DMS153 (cell line): ENCODE data around the gene VWA3B.
"Not testable (repeated sequence)": the region's sequence is repeated elsewhere in the genome, so short reads cannot be mapped to it uniquely, and the experiment has no call there.

Experiments
- DNase-seq: peaks from one replicate; lab custom pipeline; 2025; lab: John Stamatoyannopoulos, UW

Gene VWA3B

DNA sequence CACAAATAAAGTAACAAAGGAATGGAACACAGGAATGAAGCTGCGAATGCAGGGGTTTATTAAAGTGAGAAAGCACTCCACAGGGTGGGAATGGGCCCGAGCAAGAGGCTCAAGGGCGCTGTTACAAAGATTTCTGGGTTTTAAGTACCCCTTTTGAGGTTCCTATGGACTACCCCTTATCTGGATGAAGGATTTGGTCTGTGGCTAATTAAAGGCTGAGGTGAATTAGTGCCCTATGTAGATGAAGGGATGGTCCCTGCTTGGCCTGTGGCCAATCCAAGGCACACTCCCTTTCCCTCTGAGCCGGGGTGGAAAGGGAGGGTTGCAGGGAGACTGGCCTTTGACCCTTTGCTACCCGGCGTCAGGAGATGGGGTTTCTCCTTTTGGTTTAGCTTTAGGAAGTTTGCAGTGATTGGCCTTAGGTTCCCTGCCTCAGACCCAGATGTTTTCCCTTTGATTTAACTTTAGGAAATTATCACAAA lies 211.8 kb downstream of the VWA3B start:
- no peak for DNase-seq

DNA sequence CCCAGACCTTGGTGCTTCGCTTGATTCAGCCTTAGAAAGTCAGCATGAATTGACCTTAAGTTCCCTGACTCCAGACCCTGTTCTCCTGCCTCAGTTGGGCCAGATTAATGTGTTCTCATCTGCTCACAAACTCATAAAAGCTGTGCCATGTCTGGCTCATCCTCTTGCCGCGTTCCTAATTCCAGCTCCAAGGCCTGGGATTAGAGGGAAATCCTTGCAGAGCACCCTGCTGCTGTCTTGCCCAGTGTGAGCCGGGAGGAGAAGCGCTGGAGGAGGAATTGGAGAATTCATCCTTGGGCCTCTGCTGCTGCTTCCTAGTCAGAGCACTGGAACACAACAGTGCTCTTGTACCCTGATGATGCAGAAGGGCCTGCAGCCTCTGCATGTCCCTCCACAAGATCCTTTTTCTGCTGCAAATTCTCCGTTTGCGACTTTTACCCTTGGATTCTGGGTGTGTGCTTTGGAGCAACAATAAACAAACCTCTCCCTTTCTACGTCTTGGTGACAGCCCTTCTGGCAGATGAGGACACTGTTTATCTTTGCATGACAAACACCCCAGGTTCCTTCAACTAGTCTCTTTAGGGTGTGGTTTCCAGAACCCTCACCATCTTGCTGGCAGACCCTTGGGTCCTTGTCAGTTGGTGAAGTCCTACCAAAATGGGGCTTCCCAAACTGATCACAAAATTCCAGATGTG lies 212.4 kb downstream of the VWA3B start:
- DNase-seq, result no peak

DNA sequence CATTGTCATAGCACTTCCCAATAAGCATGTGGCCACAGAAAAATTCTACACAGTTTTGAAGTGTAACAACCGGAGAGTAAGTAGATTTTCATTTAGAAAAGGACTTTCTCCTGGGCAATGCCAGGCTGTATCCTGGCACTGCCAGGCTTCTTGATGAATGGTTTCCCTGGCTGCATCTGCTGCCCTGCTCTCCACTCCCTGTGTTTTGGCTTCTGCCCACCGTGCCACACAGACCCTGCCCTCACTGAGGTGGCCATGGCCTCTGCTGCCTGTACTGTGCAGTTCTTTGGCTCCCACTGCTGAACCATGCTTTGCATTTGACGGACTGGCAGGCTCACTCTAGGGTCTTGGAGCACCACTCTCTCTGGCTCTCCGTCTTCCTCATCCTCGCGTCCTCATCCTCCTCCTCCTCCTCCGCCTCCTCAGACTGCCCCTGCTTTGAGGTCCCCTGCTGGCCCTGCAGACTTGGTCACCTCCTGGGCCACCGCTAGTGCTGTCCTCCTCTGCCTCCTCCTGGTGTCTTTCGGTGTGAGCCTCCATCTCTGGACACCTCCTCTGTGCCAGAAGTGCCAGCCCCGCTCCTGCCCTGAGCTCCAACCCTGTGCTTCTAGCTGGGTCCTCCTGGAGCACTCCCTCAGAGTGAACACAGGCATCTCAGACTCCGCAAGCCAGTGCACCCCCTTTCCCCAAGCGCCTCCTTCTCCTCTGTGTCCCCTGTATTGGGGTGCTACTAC lies 213.3 kb downstream of the VWA3B start:
- no peak for DNase-seq

DNA sequence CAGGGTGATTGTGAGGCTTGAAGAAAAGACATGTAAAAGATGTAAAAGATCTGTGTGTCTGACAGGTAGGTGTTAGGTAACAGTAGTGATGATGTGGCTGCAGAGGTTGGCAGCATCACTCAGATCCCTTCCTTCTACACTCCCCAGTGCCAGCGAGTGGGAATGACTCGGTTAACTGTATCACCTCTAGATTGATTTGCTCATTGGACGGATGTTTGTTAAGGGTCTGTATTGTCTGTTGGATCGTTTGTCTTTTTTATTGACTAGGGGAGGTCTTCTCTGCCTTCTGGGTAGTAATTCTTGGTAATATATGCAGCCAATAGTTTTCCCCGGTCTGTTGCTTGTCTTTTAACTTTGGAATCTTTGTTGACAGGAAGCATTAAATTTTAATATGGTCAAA lies 214.5 kb downstream of the VWA3B start:
- DNase-seq, result no peak

DNA sequence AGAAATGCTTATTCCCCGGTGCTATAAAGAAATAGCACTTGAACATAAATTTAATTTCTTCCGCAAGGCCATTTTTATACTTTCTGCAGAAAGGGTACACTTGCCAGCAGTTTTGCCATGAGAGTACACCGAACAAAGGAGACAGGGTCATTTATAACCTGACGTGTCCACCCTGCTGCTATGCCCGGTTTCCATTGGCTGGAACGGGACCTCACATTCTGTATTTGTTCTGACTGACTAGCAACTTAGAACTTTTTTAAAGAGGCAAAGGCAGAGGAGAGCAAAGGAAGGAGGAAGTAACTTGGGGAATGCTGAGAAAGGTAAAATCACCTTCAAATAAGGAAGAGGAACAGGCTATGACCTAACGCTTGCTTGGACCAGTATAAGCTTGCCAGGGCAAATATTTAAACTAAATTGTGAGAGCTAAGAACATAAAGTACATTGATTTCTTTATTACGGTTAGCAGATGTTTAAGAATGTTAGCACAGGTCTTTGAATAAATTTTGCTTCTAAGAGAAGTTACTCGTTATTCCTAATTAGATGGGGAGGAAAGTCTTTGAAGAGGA lies 220.2 kb downstream of the VWA3B start:
- not testable (repeated sequence) for DNase-seq

DNA sequence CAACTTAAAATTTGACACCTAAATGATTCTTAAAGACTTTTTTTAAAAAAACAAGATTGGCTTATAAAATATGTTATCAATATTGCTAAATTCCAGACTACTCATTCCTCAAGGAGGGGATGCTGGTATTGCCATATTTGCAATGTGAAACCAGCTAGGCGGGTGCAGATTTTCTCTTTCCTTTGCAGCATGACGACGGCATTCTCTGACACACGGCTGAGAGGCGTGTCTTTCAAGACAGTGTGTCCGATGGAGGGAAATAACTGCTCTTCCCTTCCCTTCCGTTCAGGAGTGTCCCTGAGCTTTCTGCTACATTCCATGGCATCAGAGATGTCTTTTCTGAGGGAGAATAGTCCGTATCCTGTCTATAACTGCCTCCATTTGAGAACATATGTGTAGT lies 221.1 kb downstream of the VWA3B start:
- no peak for DNase-seq

DNA sequence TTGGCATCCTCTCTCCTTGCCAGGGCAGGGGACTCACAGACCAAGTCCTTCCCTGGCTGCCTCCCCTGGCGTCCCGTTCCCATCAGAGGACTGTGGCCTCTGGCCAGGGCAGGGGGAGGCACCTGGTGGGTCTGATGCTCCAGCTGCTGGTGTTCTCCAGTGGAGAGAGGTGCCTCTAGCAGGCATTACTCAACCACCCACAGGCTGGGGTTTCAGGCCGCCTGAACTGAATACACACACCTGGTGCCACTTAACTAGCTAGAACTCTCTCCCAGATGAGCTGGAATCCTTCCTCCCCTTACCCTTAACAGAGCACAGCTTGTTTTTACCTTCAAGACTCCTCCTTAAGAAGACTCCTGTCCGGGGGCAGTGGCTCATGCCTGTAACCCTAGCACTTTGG lies 221.6 kb downstream of the VWA3B start:
- no peak for DNase-seq

DNA sequence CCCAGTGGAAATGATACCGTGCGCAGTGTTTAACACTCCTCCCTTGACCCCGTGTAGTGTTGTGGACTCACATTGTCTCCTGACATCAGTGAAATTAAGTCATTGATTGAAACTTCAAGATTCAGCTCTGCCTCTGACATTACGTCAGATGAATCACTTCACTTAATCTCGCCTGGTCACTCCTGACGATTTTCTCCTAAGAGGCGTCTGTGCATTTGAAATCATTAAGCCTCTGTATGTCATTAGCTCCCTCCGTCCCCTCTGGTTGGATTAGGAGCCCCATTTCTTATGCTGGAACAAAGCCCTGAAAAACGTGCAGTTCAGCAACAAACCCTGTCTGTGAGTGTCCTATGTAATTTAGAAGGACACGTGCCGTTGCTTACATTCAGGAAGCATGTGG lies 222.6 kb downstream of the VWA3B start:
- no peak for DNase-seq

DNA sequence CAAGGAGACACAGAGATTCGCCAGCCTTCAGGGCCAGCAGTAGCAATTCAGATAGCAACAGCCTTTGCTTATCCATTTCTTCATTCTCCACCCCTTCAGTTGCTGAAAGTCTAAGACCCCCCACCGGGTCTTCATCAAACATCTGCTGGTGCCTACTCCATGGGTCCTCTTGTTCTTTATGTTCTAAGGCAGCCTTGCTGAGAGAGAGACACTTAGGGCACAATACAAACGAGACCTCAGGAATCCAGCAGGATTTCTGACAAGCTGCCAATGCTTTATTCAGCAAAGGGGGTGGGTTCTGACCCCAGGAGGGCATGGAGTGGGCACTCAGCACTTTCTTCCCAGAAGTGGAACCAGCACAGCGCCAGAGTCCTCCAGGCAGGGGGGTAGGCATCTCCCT lies 223.0 kb downstream of the VWA3B start:
- no peak for DNase-seq

DNA sequence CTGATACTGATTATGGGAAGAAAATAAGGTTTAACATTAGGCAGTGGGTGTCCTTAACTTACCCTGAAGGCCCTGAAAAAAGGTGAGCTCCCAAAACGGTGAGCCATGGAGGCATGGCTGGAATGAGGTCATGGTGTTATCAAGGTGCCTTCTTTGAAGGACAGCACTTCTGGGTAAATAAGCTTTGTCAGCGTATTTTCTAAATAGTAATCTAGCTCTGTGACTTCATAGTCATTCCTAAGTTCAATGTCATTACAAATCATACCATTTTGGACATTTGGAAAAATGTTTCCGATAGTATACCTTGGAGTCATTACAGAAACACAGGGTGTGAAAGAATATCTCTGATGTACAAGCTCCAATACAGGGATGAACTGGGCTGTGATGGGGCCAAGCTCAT lies 224.1 kb downstream of the VWA3B start:
- DNase-seq, result no peak

DNA sequence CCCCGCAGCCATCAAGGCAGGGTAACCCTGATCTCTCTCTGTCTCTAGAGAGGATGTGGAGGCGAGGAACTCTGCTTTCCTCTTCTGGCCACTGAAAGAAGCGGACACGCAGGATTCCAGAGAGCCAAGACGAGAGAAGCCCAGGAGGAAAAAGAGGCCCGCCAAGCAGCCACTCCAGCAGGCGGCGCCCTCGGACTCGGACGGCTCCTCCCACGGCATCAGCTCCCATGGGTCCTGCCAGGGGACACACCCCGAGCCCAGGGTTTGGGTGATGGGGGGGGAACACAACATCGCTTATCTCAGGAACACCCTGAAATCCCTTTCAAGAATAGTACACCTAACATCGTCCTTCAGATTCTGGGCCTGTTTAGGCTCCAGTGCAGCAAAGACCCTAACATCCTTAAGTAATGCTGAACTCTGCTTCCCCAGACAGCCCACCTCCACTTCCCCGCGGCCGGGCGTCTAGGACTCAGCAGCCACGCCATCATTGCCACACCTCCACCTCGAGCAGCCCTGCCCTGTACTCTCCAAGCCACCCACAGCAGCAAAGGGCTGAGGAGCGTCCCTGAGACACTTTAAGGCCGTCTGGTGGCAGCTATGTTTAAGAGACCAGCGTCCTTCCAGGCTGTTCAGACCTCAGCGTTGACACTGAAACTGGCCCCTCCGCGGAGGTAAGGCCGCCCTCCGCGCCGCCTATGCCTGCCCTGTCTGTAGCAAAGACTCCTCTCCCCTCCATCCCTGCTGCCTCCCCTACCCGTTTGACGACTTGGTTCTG lies 225.0 kb downstream of the VWA3B start:
- DNase-seq, result no peak

DNA sequence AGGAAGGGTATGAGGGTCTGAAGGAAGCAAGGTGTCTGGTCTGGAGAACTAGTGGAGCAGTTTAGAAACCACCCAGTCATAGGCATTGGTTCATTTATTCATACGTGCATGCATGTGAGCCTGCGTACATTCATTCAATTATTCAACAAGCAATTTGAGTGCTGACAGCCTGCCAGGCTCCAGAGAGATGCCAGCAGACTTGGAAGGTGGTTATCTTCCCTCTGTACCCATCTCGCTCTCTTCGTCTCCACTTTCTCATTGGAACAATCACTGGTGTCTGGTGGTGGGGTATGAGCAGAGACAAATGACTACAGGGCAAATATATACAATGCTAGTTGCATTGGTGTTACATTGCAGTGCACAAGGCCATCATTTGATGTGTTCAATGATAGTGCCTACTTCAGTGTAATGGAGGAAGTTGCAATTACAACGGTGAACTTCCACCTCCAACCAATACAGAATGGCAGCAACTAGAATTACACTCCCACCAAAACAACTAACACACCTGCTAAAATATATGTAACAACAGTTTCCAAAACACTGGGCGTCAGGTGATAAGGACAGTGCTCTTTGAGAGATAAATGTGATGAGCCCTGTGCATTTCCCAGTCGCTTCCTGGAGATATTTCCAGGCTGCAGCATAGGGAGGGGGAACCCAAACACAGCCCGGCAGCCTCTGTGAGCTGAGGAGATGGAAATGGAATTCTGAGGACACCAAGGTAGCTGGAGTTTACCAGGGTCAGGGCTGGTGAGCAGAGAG lies 226.7 kb downstream of the VWA3B start:
- DNase-seq, result no peak

DNA sequence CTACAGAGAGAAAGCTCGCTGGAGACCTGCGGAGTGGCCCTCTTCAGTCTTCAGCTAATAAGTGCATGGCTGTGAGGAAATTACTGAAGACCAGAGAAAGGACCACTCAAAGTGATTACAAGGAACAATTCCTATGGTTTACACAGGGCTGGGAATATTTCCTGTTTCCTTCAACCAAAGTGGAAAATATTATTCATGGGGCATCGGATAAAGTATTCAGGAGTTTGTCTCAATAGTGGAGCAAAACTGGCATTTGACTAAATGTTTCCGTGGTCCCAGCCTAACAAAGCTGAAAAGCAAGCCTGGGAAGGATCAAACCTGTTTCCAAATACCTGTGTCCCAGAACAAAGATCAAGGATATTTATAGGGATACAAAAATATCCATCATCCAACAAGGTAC lies 227.3 kb downstream of the VWA3B start:
- no peak for DNase-seq

DNA sequence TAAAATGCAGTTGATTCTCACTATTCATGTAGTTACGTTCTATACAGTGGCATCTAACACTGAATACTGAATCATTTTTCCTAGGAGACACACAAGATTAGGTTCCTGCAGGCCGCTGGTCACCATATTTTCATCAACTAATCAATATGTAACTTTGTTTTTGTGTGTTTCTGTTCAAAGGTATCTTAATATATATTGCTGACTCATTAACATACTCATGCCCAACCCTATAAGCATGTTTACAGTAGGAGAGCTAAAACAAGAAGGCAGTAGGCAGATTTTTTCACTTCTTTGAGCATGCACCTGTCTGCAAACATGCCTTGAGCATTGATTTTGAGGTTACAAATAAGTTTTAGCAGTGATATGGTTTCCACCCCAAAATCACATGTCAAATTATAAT lies 229.0 kb downstream of the VWA3B start:
- no peak for DNase-seq

DNA sequence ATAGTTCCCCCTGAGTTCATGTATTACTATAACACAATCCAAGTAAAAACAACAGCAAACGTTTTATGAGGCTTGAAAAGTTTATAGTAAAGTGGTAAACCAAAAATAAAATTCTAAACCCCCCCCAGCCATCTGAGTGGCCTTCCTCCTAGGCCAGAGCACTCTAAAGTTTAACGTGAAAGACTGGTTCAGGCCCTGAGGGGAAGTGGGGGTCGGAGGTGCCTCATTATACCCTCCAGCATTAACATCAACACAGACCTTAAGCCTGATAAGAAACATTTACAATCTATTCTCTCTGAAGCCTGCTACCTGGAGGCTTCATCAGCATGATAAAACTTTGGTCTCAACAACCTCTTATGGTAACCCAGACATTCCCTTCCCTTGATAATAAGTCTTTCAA lies 230.2 kb downstream of the VWA3B start:
- DNase-seq, result no peak

DNA sequence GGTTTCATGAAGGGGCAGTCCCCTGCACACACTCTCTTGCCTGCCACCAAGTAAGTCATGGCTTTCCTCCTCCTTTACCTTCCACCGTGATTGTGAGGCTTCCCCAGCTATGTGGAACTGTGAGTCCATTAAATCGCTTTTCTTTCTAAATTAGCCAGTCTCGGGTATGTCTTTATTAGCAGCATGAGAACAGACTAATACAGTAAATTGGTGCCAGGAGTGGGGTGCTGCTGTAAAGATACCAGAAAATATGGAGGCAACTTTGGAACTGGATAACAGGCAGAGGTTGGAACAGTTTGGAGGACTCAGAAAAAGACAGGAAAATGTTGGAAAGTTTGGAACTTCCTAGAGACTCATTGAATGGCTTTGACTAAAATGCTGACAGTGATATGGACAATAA lies 233.2 kb downstream of the VWA3B start:
- not testable (repeated sequence) for DNase-seq

DNA sequence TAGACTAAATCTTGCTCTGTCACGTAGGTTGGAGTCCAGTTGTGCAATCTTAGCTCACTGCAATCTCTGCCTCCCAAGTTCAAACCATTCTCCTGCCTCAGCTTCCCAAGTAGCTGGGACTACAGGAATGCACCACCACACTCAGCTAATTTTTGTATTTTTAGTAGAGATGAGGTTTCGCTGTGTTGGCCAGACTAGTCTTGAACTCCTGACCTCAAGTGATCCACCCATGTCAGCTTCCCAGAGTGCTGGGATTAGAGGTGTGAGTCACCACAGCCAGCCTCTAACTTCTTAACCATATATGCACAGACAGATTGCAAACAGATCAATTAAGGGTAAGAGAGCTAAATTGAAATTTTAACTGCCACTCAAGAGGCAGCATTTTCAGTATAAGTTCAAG lies 237.2 kb downstream of the VWA3B start:
- no peak for DNase-seq

DNA sequence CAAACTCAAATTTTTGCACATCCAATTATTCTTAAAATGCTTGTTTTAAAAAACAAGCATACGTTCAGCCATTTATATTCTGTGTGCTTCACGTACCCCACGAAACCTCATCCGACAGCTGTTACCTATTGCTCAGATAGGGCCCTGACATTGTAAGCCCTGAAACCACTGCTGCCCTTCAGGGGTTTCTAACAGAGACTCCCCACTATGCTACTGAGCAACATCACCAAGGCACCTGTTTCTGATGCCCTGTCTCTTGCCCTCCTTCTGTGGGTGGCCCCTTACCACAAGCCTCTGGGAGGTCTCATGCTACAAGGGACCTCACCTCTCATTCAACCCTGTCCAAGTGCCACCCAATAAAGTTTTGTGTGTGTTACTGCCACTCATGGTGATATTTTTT lies 240.8 kb downstream of the VWA3B start:
- DNase-seq, result no peak

DNA sequence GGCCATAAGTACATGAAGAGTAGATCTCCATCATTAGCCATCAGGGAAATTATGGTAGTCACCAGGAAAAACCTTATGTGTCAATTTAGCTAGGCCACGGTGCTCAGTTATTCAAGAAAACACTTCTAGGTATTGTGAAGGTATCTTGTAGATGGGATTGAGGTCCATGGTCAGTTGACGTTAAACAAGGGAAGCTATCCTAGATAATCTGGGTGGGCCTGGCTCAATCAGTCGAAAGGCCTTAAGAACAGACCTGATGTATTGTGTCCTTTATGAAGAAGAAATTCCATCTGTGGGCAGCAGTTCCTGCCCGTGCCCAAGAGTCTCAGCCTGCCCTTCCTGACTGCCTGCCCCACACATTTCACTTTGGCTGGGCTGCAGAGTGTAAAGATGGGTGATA lies 242.6 kb downstream of the VWA3B start:
- no peak for DNase-seq

DNA sequence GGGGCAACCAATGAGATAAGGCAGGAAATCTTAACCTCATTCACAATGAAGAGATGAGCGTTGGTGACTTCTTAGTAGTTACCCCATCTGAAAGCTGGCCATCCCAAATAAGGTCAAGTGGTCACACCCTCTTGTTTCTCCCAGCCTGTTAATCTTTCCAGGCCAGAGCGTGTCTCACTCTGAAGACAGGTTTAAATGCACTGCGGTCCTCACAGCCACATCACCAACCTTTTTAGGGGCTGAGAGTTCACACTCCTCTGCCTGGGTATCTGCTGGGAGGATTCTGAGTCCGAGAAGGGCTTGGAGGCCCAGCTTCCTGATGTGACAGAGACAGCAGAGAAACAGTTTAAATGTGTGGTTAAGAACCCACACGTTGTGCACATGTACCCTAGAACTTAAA lies 246.0 kb downstream of the VWA3B start:
- DNase-seq, result no peak

DNA sequence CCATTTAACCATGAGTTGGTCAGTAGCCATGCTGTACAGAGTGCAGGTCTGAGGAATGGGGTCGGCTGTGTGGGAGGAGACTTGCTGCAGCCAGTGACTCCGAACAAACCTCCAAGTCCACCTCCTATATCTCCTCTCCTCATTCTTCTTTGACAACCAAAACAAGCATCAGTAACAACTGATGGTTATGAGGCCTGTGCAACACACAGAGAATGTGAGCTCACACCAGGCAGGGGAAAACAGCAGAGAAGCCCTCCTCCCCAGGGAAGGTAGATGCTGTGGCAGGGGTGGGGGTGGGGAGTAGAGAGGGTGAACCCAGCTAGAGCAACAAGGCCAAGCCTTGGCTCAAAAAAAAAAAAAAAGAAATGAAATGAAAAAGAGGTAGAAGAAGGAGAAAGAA lies 247.0 kb downstream of the VWA3B start:
- DNase-seq, result no peak
